Glutamatergic neuron (in vitro differentiated cells): ENCODE data around the gene MAPK8. TPM values are rescaled to one million over a fixed set of nuclear protein-coding genes. Genes with fewer than 3 reads are reported as not detected.

Experiments used
- DNase-seq: peaks from one replicate; pipeline ENCODE4 v3.0.0; 2022
- H3K27ac Mint-ChIP-seq: one replicate; pipeline ENCODE4 v1.8.0; 2020; ENCODE audit warnings: mild to moderate bottlenecking, mixed read lengths, inconsistent platforms; ENCODE audit not compliant: unreplicated experiment
- H3K27me3 Mint-ChIP-seq: one replicate; pipeline ENCODE4 v1.8.0; 2020; ENCODE audit warnings: mild to moderate bottlenecking, moderate library complexity, mixed read lengths, inconsistent platforms; ENCODE audit not compliant: unreplicated experiment
- H3K36me3 Mint-ChIP-seq: one replicate; pipeline ENCODE4 v1.8.0; 2020; ENCODE audit warnings: mild to moderate bottlenecking, mixed read lengths, inconsistent platforms; ENCODE audit not compliant: unreplicated experiment
- H3K4me1 Mint-ChIP-seq: one replicate; pipeline ENCODE4 v1.8.0; 2020; ENCODE audit warnings: mild to moderate bottlenecking, low read depth, mixed read lengths, inconsistent platforms; ENCODE audit not compliant: unreplicated experiment
- H3K4me3 Mint-ChIP-seq: one replicate; pipeline ENCODE4 v1.8.0; 2020; ENCODE audit warnings: mild to moderate bottlenecking, mixed read lengths, inconsistent platforms; ENCODE audit not compliant: unreplicated experiment
- H3K9me3 Mint-ChIP-seq: one replicate; pipeline ENCODE4 v1.8.0; 2020; ENCODE audit warnings: mild to moderate bottlenecking, moderate library complexity, mixed read lengths, inconsistent platforms; ENCODE audit not compliant: unreplicated experiment
- CTCF ChIP-seq: fragments of 200-600 bp; sonication (generic); IDR thresholded peaks from one replicate; pipeline ENCODE4 v1.5.0; 2021; ENCODE audit not compliant: partially characterized antibody, unreplicated experiment
- total RNA-seq: library from RNA; stranded (reverse); fragmentation: NEBNext Ultra II Directional; extraction: Animal tissue kit (Norgen Biotek cat#: 25700); gene quantifications from one replicate; pipeline ENCODE4 v1.2.1, GENCODE V29; 2021; ENCODE audit not compliant: unreplicated experiment

Gene MAPK8
- total RNA-seq, 1 donor from 2014 or later = 317 TPM

- Mint-ChIP-seq H3K9me3 (no peaks in the 10 kb centered on the region), H3K4me3 (no peak overlapping the region), H3K36me3 (peaks cover 5% of the 10 kb centered on the region), H3K27ac (no peak overlapping the region), H3K27me3 (peaks cover 3% of the 10 kb centered on the region), H3K4me1 (peaks cover 3% of the 10 kb centered on the region)
- no peak for DNase-seq
- TF ChIP-seq CTCF = no peak
Observed at GRCh38 chr10:48457949-48458661, 151.6 kb downstream of the MAPK8 start.

GRCh38 chr10:48458662-48459048 lies 152.2 kb downstream of the MAPK8 start:
- no peak overlapping the region for H3K27ac Mint-ChIP-seq
- H3K4me3 Mint-ChIP-seq = no peak overlapping the region
- DNase-seq = no peak
- peaks cover 3% of the 10 kb centered on the region for H3K27me3 Mint-ChIP-seq
- H3K4me1 Mint-ChIP-seq = peaks cover 3% of the 10 kb centered on the region
- peaks cover 5% of the 10 kb centered on the region for H3K36me3 Mint-ChIP-seq
- TF ChIP-seq CTCF = no peak
- H3K9me3 Mint-ChIP-seq = no peaks in the 10 kb centered on the region

- H3K4me1 Mint-ChIP-seq = no peaks in the 10 kb centered on the region
- peaks cover 5% of the 10 kb centered on the region for H3K36me3 Mint-ChIP-seq
- H3K27ac Mint-ChIP-seq = no peak overlapping the region
- no peak overlapping the region for H3K4me3 Mint-ChIP-seq
- H3K9me3 Mint-ChIP-seq = no peaks in the 10 kb centered on the region
- H3K27me3 Mint-ChIP-seq = peaks cover 1% of the 10 kb centered on the region
- TF ChIP-seq CTCF = no peak
- DNase-seq = no peak
Observed at GRCh38 chr10:48459270-48460150, 153.0 kb downstream of the MAPK8 start.

- Mint-ChIP-seq H3K36me3 (peaks cover 5% of the 10 kb centered on the region), H3K4me3 (no peak overlapping the region), H3K9me3 (no peaks in the 10 kb centered on the region), H3K4me1 (no peaks in the 10 kb centered on the region), H3K27me3 (peaks cover 2% of the 10 kb centered on the region), H3K27ac (no peak overlapping the region)
- TF ChIP-seq CTCF = no peak
- no peak for DNase-seq
Observed at GRCh38 chr10:48460182-48460581, 153.7 kb downstream of the MAPK8 start.
